HL-60 (cell line): ENCODE measurements around the gene GLCE.

Experiments used
- DNase-seq, 2 experiments: peaks; one replicate each; pipeline ENCODE4 v3.0.0-alpha.2; 2010 to 2020; ENCODE audit warnings: low read depth in 1 of 2, low spot score in 1 of 2
- H3K27ac ChIP-seq: fragments of 250-450 bp; sonication (Bioruptor Pico); replicated peaks from 2 replicates; pipeline ENCODE4 v1.5.1; 2020; ENCODE audit warnings: mild to moderate bottlenecking, moderate library complexity
- H3K27me3 ChIP-seq: fragments of 250-450 bp; sonication (Bioruptor Pico); 2 replicates; pipeline ENCODE4 v1.5.1; 2021; ENCODE audit warnings: mild to moderate bottlenecking, moderate library complexity; ENCODE audit not compliant: insufficient read depth, poor library complexity, severe bottlenecking
- H3K4me3 ChIP-seq: replicated peaks from 2 replicates; pipeline ENCODE4 v1.5.1; 2011; ENCODE audit warnings: mild to moderate bottlenecking, control low read depth, low read length; ENCODE audit not compliant: insufficient read depth
- GABPA ChIP-seq: IDR thresholded peaks from 2 replicates; pipeline ENCODE4 v1.6.1; 2012; ENCODE audit warnings: low read depth
- POLR2AphosphoS5 ChIP-seq: IDR thresholded peaks from 2 replicates; pipeline ENCODE4 v1.6.1; 2012; ENCODE audit warnings: low read depth
- SPI1 ChIP-seq: IDR thresholded peaks from 2 replicates; pipeline ENCODE4 v1.6.1; 2012; ENCODE audit warnings: low read depth, mild to moderate bottlenecking, borderline replicate concordance
- TF ChIP-seq, protein P1 (sequence below): IDR thresholded peaks from one replicate; pipeline ENCODE4 v1.5.1; 2011; ENCODE audit warnings: low read length, control low read depth, inconsistent platforms; ENCODE audit not compliant: insufficient read depth
- TF ChIP-seq, protein P2 (sequence below): IDR thresholded peaks from 2 replicates; pipeline ENCODE4 v1.6.1; 2012; ENCODE audit warnings: low read depth; ENCODE audit not compliant: insufficient replicate concordance

GLCE gene

DNA sequence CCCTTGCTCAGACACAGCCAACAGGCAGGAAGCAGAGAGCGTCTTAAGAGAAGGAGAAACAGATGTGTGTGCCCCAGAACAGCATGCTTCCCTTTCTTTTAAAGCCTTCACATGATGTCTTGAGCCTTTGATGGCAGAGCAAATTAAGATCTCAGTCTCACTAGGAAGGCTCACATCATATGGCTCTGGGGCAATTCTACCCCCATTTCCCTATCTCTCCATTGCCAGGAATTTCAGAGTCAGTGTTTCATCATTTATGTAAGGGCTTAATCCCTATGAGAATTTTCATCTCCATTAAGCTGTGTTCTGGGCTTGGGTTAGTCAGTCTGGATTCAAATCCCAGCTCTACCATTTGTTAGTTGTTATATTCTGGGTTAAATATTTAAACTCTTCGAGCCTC is 41.4 kb upstream of the GLCE start:
- no peak for DNase-seq
- Histone ChIP-seq H3K27ac (no peak overlapping the region), H3K27me3 (peaks cover 2% of the 10 kb centered on the region), H3K4me3 (no peak overlapping the region)
- TF ChIP-seq, protein P1, sequence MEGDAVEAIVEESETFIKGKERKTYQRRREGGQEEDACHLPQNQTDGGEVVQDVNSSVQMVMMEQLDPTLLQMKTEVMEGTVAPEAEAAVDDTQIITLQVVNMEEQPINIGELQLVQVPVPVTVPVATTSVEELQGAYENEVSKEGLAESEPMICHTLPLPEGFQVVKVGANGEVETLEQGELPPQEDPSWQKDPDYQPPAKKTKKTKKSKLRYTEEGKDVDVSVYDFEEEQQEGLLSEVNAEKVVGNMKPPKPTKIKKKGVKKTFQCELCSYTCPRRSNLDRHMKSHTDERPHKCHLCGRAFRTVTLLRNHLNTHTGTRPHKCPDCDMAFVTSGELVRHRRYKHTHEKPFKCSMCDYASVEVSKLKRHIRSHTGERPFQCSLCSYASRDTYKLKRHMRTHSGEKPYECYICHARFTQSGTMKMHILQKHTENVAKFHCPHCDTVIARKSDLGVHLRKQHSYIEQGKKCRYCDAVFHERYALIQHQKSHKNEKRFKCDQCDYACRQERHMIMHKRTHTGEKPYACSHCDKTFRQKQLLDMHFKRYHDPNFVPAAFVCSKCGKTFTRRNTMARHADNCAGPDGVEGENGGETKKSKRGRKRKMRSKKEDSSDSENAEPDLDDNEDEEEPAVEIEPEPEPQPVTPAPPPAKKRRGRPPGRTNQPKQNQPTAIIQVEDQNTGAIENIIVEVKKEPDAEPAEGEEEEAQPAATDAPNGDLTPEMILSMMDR = no peak
- TF ChIP-seq GABPA = no peak
- no peak for TF ChIP-seq SPI1
- TF ChIP-seq POLR2AphosphoS5 = no peak
- TF ChIP-seq, protein P2, sequence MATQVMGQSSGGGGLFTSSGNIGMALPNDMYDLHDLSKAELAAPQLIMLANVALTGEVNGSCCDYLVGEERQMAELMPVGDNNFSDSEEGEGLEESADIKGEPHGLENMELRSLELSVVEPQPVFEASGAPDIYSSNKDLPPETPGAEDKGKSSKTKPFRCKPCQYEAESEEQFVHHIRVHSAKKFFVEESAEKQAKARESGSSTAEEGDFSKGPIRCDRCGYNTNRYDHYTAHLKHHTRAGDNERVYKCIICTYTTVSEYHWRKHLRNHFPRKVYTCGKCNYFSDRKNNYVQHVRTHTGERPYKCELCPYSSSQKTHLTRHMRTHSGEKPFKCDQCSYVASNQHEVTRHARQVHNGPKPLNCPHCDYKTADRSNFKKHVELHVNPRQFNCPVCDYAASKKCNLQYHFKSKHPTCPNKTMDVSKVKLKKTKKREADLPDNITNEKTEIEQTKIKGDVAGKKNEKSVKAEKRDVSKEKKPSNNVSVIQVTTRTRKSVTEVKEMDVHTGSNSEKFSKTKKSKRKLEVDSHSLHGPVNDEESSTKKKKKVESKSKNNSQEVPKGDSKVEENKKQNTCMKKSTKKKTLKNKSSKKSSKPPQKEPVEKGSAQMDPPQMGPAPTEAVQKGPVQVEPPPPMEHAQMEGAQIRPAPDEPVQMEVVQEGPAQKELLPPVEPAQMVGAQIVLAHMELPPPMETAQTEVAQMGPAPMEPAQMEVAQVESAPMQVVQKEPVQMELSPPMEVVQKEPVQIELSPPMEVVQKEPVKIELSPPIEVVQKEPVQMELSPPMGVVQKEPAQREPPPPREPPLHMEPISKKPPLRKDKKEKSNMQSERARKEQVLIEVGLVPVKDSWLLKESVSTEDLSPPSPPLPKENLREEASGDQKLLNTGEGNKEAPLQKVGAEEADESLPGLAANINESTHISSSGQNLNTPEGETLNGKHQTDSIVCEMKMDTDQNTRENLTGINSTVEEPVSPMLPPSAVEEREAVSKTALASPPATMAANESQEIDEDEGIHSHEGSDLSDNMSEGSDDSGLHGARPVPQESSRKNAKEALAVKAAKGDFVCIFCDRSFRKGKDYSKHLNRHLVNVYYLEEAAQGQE = no peak

DNA sequence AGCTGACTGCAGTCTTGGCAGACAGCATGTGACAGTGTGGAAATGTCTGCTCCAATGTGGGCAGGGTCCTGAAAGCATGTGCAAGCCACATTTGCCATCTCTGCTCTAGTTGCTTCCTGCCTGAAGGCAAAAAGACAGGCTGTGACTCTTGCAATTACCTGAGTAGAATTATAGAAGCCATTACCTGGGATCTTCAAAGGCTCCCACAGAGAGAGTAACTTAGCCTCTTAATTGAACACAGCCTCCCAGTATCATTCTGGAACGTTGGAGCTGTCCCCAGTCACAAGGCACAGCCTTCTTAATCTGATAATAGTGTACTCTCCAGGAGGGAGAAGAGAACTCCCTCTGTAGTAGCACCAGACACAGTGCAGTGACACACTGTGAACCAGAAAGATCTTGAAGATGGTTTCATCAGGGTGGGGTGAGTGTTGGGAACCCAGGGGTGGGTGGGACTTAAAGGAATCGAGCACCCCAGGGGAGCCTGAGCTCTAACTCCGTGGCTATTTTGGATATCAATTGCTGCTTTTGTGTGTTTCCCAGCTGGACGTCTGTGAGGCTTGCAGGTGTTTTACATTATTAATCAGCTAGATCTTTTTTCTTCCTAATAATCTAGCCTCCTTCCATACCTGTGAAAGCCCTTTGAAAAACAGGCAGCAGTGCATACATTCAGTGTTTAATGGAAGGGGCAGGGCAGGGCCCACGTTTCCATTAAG is 40.6 kb upstream of the GLCE start:
- TF ChIP-seq POLR2AphosphoS5 = no peak
- TF ChIP-seq SPI1 = no peak
- TF ChIP-seq, protein P2 = no peak
- TF ChIP-seq GABPA = no peak
- TF ChIP-seq, protein P1 = no peak
- DNase-seq = no peak
- Histone ChIP-seq H3K27me3 (peaks cover 2% of the 10 kb centered on the region), H3K27ac (no peak overlapping the region), H3K4me3 (no peak overlapping the region)

DNA sequence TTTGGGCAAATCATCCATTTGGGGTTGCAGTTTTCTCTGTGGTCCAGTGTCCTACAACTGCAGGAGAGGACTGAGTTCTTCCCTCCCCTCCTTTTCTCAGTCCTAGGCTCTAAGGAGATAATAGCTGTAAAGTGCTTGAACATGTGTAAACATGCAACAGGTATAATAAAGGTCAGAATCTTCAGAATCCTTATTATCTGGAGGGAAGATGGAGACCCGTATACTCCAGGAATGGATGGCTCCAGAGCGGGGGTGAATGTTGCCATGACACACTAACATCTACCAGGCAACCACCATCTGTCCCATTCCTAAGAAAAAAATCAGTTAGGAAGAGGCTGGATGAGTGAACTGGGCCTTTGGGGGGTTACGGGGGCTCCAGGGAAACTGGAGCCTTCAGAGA is 39.7 kb upstream of the GLCE start:
- TF ChIP-seq GABPA (no peak), POLR2AphosphoS5 (no peak), SPI1 (no peak)
- TF ChIP-seq, protein P1 = no peak
- TF ChIP-seq, protein P2 = no peak
- H3K4me3 ChIP-seq = no peak overlapping the region
- no peak overlapping the region for H3K27ac ChIP-seq
- no peak for DNase-seq
- H3K27me3 ChIP-seq = peaks cover 2% of the 10 kb centered on the region
